Measurements from ENCODE around the gene CABLES2. TPM values are rescaled to one million over a fixed set of nuclear protein-coding genes. Genes with fewer than 3 reads are reported as not detected.

The CABLES2 gene
- total and polyA plus RNA-seq, 2 experiments from 2014 or later, result 0.66 to 7.3 TPM

DNA sequence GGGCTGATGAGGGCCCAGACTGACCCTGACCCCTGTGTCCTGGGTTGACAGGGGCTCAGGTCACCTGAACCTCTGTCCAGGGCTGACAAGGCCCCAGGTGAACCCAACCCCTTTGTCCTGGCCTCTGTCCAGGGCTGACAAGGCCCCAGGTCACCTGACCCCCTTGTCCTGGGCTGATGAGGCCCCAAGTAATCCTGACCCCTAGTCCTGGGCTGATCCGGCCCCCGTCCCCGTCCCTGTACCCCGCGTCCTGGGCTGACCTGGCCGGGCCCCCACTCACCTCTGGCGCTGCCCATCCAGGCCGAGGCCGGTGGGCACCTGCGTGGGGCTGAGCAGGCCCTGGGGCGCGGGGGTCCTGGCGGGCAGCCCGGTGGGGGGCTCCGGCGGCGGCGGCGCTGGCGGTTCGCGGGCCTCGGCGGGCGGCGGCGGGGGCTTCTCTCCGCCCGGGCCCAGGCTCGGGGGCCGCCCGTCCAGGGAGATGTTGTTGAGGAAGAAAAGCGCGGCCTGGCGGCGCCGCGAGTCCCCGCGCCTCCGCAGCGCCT is 379 bp downstream of the CABLES2 start:
- Histone ChIP-seq H4K20me1 (ENCODE audit: insufficient read depth) (no peaks in the 10 kb centered on the region), H3K4me1 (ENCODE audit: insufficient read depth) (no peaks in the 10 kb centered on the region), H2AFZ (no peak overlapping the region), H3F3A (ENCODE audit: insufficient read depth) (no peaks in the 10 kb centered on the region), H3K79me2 (ENCODE audit: insufficient read depth) (no peaks in the 10 kb centered on the region), H3K27ac (no peak overlapping the region), H3K4me3 (peak overlapping the region; percentile 79), H3K27me3 (replicated peaks; ENCODE audit: insufficient read depth) (no peaks in the 10 kb centered on the region), H3K36me3 (ENCODE audit: low read depth) (no peaks in the 10 kb centered on the region), H3K9me2 (ENCODE audit: insufficient read depth) (no peaks in the 10 kb centered on the region), H3K9ac (peak overlapping the region; percentile 77), H3K4me2 (ENCODE audit: unreplicated experiment) (peak overlapping the region; percentile 53), H3K9me3 (ENCODE audit: low read depth) (no peaks in the 10 kb centered on the region)
- 0 to 1% methylated on average over 16 to 19 of the region's 42 CpGs for WGBS, 2 experiments (ENCODE audit: low coverage in 1 of 2, low lambda C conversion rate in 2 of 2, missing lambda C conversion rate in 2 of 2)
- no peak for TF ChIP-seq EZH2phosphoT487 (IDR thresholded peaks at IDR 0.05; ENCODE audit: insufficient read depth, low read depth)
- no peak for TF ChIP-seq EZH2 (IDR thresholded peaks at IDR 0.05; ENCODE audit: insufficient read depth, poor library complexity, severe bottlenecking)
- in situ Hi-C loops (cut with MboI), result no loop called here
- DNase-seq, result no peak

DNA sequence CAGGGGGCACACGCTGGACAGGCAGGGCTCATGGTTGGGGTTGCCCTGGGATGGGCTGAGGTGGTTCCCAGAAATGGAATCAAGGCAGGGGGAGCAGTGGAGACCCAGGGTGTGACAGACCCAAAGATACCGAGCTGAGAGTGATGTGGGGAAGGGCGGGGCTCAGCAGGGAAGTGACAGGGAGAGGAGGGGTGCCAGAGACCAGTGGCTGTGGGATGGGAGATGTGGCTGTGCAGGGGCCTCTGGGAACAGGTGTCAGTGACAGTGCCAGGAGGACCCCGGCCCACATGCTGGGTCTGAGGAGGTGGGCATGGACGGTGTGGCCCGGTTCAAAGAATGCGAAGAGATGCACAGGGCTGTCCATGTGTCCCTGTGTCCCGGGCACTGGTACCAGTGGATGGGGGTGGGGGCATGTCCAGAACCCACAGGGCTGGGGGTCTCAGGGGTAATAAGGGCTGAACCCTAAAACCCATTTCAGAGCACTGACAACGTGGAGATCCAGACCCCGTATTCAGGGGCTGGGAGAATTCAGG is 1.0 kb downstream of the CABLES2 start:
- no peaks in the 10 kb centered on the region for H3K9me3 ChIP-seq (ENCODE audit: low read depth)
- no peak overlapping the region for H2AFZ ChIP-seq
- no peaks in the 10 kb centered on the region for H3K36me3 ChIP-seq (ENCODE audit: low read depth)
- peak overlapping the region; percentile 79 for H3K4me3 ChIP-seq
- no peaks in the 10 kb centered on the region for H3K27me3 ChIP-seq (replicated peaks; ENCODE audit: insufficient read depth)
- no peaks in the 10 kb centered on the region for H4K20me1 ChIP-seq (ENCODE audit: insufficient read depth)
- H3K4me1 ChIP-seq (ENCODE audit: insufficient read depth), result no peaks in the 10 kb centered on the region
- peak overlapping the region; percentile 77 for H3K9ac ChIP-seq
- WGBS, 2 experiments (ENCODE audit: low coverage in 1 of 2, low lambda C conversion rate in 2 of 2, missing lambda C conversion rate in 2 of 2), result 53% methylated on average over 9 to 10 of the region's 10 CpGs
- no peaks in the 10 kb centered on the region for H3K79me2 ChIP-seq (ENCODE audit: insufficient read depth)
- DNase-seq, result no peak
- H3K27ac ChIP-seq, result no peak overlapping the region
- peak overlapping the region; percentile 53 for H3K4me2 ChIP-seq (ENCODE audit: unreplicated experiment)
- no peaks in the 10 kb centered on the region for H3K9me2 ChIP-seq (ENCODE audit: insufficient read depth)
- in situ Hi-C loops (cut with MboI), result no loop called here
- no peak for TF ChIP-seq EZH2phosphoT487 (IDR thresholded peaks at IDR 0.05; ENCODE audit: insufficient read depth, low read depth)
- no peak for TF ChIP-seq EZH2 (IDR thresholded peaks at IDR 0.05; ENCODE audit: insufficient read depth, poor library complexity, severe bottlenecking)
- H3F3A ChIP-seq (ENCODE audit: insufficient read depth), result no peaks in the 10 kb centered on the region

DNA sequence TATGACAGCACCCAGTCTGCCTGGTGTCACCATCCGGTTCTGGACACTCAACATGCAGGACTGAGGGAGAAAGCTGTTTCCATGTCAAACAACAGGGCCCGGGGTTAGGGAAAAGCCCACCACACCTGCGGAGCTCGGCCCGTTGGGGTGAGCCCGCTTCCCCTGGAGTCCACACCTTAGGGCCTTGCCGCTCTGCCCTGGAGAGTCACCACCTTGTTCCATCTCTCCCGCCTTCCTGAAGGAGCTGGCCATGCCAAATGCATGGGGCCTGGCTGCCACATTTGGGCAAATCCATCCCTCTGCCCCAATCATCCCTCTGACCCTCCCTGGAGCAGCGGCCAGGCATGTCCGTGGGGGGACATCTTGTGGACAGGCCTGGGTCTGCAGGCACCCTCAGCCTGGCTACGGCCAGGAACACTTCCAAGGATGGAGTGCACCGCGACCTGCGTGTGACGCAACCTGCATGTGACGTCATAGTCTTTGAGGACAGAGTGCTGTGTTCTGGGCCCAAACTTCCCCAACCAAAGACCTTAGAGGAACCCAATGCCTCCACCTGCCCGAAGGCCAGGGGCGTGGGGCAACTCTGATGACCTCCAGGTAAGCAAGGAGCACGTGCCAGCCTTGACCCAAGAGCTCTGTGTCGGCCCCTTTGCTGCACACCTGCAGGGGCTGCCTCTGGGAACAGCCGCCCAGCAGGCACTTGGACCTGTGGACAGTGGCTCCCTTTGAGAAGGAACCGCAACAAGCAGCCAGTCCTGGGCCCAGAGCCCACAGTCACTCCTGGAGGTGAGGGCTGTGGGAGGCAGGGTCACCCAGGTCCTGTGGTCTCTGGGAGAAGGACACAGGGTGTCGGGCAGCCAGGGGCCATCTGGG is 1.7 kb downstream of the CABLES2 start:
- Histone ChIP-seq H3K36me3 (ENCODE audit: low read depth) (no peaks in the 10 kb centered on the region), H3K9ac (no peak overlapping the region), H2AFZ (no peak overlapping the region), H3K27ac (no peak overlapping the region), H3K27me3 (replicated peaks; ENCODE audit: insufficient read depth) (no peaks in the 10 kb centered on the region), H3F3A (ENCODE audit: insufficient read depth) (no peaks in the 10 kb centered on the region), H3K9me2 (ENCODE audit: insufficient read depth) (no peaks in the 10 kb centered on the region), H4K20me1 (ENCODE audit: insufficient read depth) (no peaks in the 10 kb centered on the region), H3K9me3 (ENCODE audit: low read depth) (no peaks in the 10 kb centered on the region), H3K4me2 (ENCODE audit: unreplicated experiment) (no peak overlapping the region), H3K4me3 (no peak overlapping the region), H3K4me1 (ENCODE audit: insufficient read depth) (no peaks in the 10 kb centered on the region), H3K79me2 (ENCODE audit: insufficient read depth) (no peaks in the 10 kb centered on the region)
- in situ Hi-C loops (cut with MboI), result no loop called here
- DNase-seq, result peak; percentile 54
- TF ChIP-seq EZH2phosphoT487 (IDR thresholded peaks at IDR 0.05; ENCODE audit: insufficient read depth, low read depth), result no peak
- no peak for TF ChIP-seq EZH2 (IDR thresholded peaks at IDR 0.05; ENCODE audit: insufficient read depth, poor library complexity, severe bottlenecking)
- 81 to 86% methylated on average over 22 to 23 of the region's 23 CpGs for WGBS, 2 experiments (ENCODE audit: low coverage in 1 of 2, low lambda C conversion rate in 2 of 2, missing lambda C conversion rate in 2 of 2)

DNA sequence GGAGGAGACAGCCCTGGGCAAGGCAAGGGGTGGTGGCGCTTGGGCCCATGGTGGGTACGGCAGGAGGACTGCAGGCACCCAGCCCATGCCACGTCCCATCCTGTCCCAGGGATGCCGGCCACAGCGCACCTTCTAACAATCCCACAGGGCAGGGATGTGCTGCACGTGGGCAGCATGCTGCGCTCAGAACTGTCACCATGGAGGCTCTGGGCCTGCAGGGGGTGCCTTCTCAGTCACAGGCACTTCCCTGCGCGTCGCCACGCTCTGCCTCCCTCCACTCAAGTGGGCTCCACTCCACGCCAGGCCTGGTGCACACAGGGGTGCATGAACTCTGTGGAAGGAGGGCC is 2.4 kb downstream of the CABLES2 start:
- H3K27ac ChIP-seq, result no peak overlapping the region
- DNase-seq, result no peak
- no peak overlapping the region for H3K4me2 ChIP-seq (ENCODE audit: unreplicated experiment)
- no peaks in the 10 kb centered on the region for H3K9me2 ChIP-seq (ENCODE audit: insufficient read depth)
- no peaks in the 10 kb centered on the region for H3K9me3 ChIP-seq (ENCODE audit: low read depth)
- H3K36me3 ChIP-seq (ENCODE audit: low read depth), result no peaks in the 10 kb centered on the region
- H3K27me3 ChIP-seq (replicated peaks; ENCODE audit: insufficient read depth), result no peaks in the 10 kb centered on the region
- no peaks in the 10 kb centered on the region for H3K4me1 ChIP-seq (ENCODE audit: insufficient read depth)
- no peak overlapping the region for H2AFZ ChIP-seq
- no peak overlapping the region for H3K9ac ChIP-seq
- WGBS, 2 experiments (ENCODE audit: low coverage in 1 of 2, low lambda C conversion rate in 2 of 2, missing lambda C conversion rate in 2 of 2), result 92% methylated on average over 12 of the region's 12 CpGs
- in situ Hi-C loops (cut with MboI), result no loop called here
- no peaks in the 10 kb centered on the region for H3F3A ChIP-seq (ENCODE audit: insufficient read depth)
- no peaks in the 10 kb centered on the region for H4K20me1 ChIP-seq (ENCODE audit: insufficient read depth)
- H3K79me2 ChIP-seq (ENCODE audit: insufficient read depth), result no peaks in the 10 kb centered on the region
- no peak overlapping the region for H3K4me3 ChIP-seq
- no peak for TF ChIP-seq EZH2 (IDR thresholded peaks at IDR 0.05; ENCODE audit: insufficient read depth, poor library complexity, severe bottlenecking)
- TF ChIP-seq EZH2phosphoT487 (IDR thresholded peaks at IDR 0.05; ENCODE audit: insufficient read depth, low read depth), result no peak

Measured in GM23248 (cell line).